B cell (primary cell): ENCODE results near the gene MYOM3. TPM values are rescaled to one million over a fixed set of nuclear protein-coding genes. Genes with fewer than 3 reads are reported as not detected.

Experiments used
- ATAC-seq: fragments of 200-7000 bp; cut with Tn5 transposase; one replicate; pipeline ENCODE4 v1.10.0; 2021; ENCODE audit warnings: low read depth, mild to moderate bottlenecking, moderate number of reproducible peaks, moderate library complexity
- CTCF ChIA-PET: fragments of 350-600 bp; sonication (Branson Sonifier 250); formaldehyde crosslinking; loops from one replicate; lab custom pipeline; 2021; ENCODE audit warnings: antibody characterized with exemption, inconsistent platforms; lab: Charles Lee
- POLR2A ChIA-PET: fragments of 350-600 bp; sonication (Branson Sonifier 250); formaldehyde crosslinking; loops from one replicate; lab custom pipeline; 2021; ENCODE audit warnings: antibody characterized with exemption; lab: Charles Lee
- DNase-seq: peaks from one replicate; pipeline ENCODE4 v3.0.0; 2013
- H2AFZ ChIP-seq: 2 replicates; pipeline ENCODE4 v1.6.1; 2012; ENCODE audit warnings: mild to moderate bottlenecking, low read depth, low read length; ENCODE audit not compliant: insufficient read depth, poor library complexity, severe bottlenecking
- H3K27ac ChIP-seq, 2 donors: 1 replicate in 1 of 2; 2 replicates in 1 of 2; pipeline ENCODE4 v1.5.1; 2012 to 2013; ENCODE audit warnings: low read length in 2 of 2, mild to moderate bottlenecking in 2 of 2, moderate library complexity in 1 of 2
- H3K27me3 ChIP-seq, 4 experiments: fragments of 200-600 bp in 1 of 4; sonication (generic) in 1 of 4; replicated peaks in 1 of 4; 1 replicate in 2 of 4; 2 replicates in 2 of 4; pipeline versions ENCODE4 v1.6.1 to v1.7.0; 2013 to 2016; ENCODE audit warnings: low read length in 3 of 4, mild to moderate bottlenecking in 2 of 4, mixed read lengths in 1 of 4, moderate library complexity in 1 of 4; ENCODE audit not compliant: insufficient read depth in 4 of 4, control insufficient read depth in 3 of 4; ENCODE audit errors: control extremely low read depth in 1 of 4
- H3K36me3 ChIP-seq, 2 experiments: replicated peaks in 1 of 2; 1 replicate in 1 of 2; 2 replicates in 1 of 2; pipeline versions ENCODE4 v1.6.1 to v1.7.1; 2013; ENCODE audit warnings: low read length in 1 of 2; ENCODE audit not compliant: insufficient read depth in 2 of 2, control insufficient read depth in 1 of 2; ENCODE audit errors: control extremely low read depth in 1 of 2, extremely low read depth in 1 of 2
- H3K4me1 ChIP-seq, 2 donors: fragments of 200-600 bp in 1 of 2; sonication (generic) in 1 of 2; 1 replicate in 1 of 2; 2 replicates in 1 of 2; pipeline versions ENCODE4 v1.5.1 to v1.6.1; 2013 to 2017; ENCODE audit warnings: low read length in 2 of 2; ENCODE audit not compliant: control insufficient read depth in 2 of 2, insufficient read depth in 2 of 2
- H3K4me2 ChIP-seq: replicated peaks from 2 replicates; pipeline ENCODE3; 2012; ENCODE audit warnings: mild to moderate bottlenecking, low read depth, low read length; ENCODE audit not compliant: poor library complexity, severe bottlenecking
- H3K4me3 ChIP-seq, 5 experiments: fragments of 200-600 bp in 1 of 5; sonication (generic) in 1 of 5; 1 replicate in 3 of 5; 2 replicates in 2 of 5; pipeline versions ENCODE4 v1.5.1 to v1.7.0; 2011 to 2016; ENCODE audit warnings: low read length in 4 of 5, mild to moderate bottlenecking in 4 of 5, low read depth in 2 of 5, control low read depth in 1 of 5, moderate library complexity in 1 of 5; ENCODE audit not compliant: insufficient read depth in 1 of 5; ENCODE audit errors: control extremely low read depth in 1 of 5, extremely low read depth in 1 of 5
- H3K79me2 ChIP-seq: fragments of 200-600 bp; sonication (generic); one replicate; pipeline ENCODE4 v1.6.0; 2016; ENCODE audit warnings: low read length; ENCODE audit not compliant: control insufficient read depth, insufficient read depth
- H3K9ac ChIP-seq: fragments of 200-600 bp; sonication (generic); 2 replicates; pipeline ENCODE4 v1.6.1; 2017; ENCODE audit warnings: mild to moderate bottlenecking, low read length, moderate library complexity
- H3K9me3 ChIP-seq, 3 donors: one replicate each; pipeline versions ENCODE4 v1.6.1 to v1.7.1; 2013; ENCODE audit warnings: low read length in 2 of 3; ENCODE audit not compliant: control insufficient read depth in 2 of 3, insufficient read depth in 1 of 3; ENCODE audit errors: control extremely low read depth in 1 of 3
- H4K20me1 ChIP-seq: 2 replicates; pipeline ENCODE4 v1.6.0; 2012; ENCODE audit warnings: mild to moderate bottlenecking, low read length; ENCODE audit not compliant: insufficient read depth, control insufficient read depth, poor library complexity, severe bottlenecking
- H3K27ac Mint-ChIP-seq: one replicate; pipeline ENCODE4 v1.8.0; 2021; ENCODE audit warnings: mixed read lengths
- H3K27me3 Mint-ChIP-seq: one replicate; pipeline ENCODE4 v1.8.0; 2021; ENCODE audit warnings: mixed read lengths
- H3K4me1 Mint-ChIP-seq: one replicate; pipeline ENCODE4 v1.8.0; 2021; ENCODE audit warnings: mixed read lengths
- H3K4me3 Mint-ChIP-seq: one replicate; pipeline ENCODE4 v1.8.0; 2021; ENCODE audit warnings: mixed read lengths
- H3K9me3 Mint-ChIP-seq: one replicate; pipeline ENCODE4 v1.8.0; 2022; ENCODE audit warnings: mixed read lengths; ENCODE audit not compliant: insufficient read depth
- CTCF ChIP-seq: fragments of 200-600 bp; IDR thresholded peaks from one replicate; pipeline ENCODE4 v1.8.0; 2022; ENCODE audit warnings: antibody characterized with exemption, mild to moderate bottlenecking
- EZH2 ChIP-seq: IDR thresholded peaks from 2 replicates; pipeline ENCODE4 v1.6.1; 2012; ENCODE audit warnings: borderline replicate concordance, low read depth, mild to moderate bottlenecking, moderate library complexity, low read length; ENCODE audit not compliant: insufficient read depth, poor library complexity, severe bottlenecking
- WGBS: methylation state at CpG from one replicate; pipeline ENCODE4 v1.1.5; 2013; ENCODE audit warnings: missing lambda C conversion rate; ENCODE audit not compliant: insufficient coverage; 5-methylcytosine and 5-hydroxymethylcytosine counted together
- intact Hi-C: fragments of 100-400 bp; cut with micrococcal nuclease; formaldehyde crosslinking; loops from one replicate; pipeline ENCODE4 v1.10.0; 2022
- polyA plus RNA-seq: library from polyadenylated mRNA; depleted of rRNA; stranded (reverse); fragments of >200 nt; gene quantifications from 2 replicates; pipeline ENCODE4 v1.2.3, GENCODE V29; 2012
- total RNA-seq, 2 donors: library from RNA; stranded (reverse); fragments of 120-200 nt in 1 of 2; gene quantifications; 1 replicate in 1 of 2; 2 replicates in 1 of 2; pipeline versions ENCODE4 v1.2.3 to v1.2.4, GENCODE V29; 2013 to 2022

MYOM3 gene
- total and polyA plus RNA-seq, 2 donors (not counting 1 experiment from before 2014, with no cell fraction given) = not detected

GRCh38 chr1:24021403-24022266, 90.3 kb downstream of the MYOM3 start:
- no peak for TF ChIP-seq CTCF
- TF ChIP-seq EZH2 = no peak
- no peak overlapping the region for H3K4me3 ChIP-seq
- Mint-ChIP-seq H3K27ac (no peak overlapping the region), H3K4me3 (no peak overlapping the region), H3K27me3 (no peaks in the 10 kb centered on the region), H3K9me3 (no peaks in the 10 kb centered on the region), H3K4me1 (peaks cover 5% of the 10 kb centered on the region)
- no peak overlapping the region for H3K9ac ChIP-seq
- no peak for ATAC-seq
- H3K4me1 ChIP-seq = no peaks in the 10 kb centered on the region
- no peak overlapping the region for H3K4me2 ChIP-seq
- H3K79me2 ChIP-seq = no peaks in the 10 kb centered on the region
- CTCF ChIA-PET = interaction anchor here (0.6 to 1.2 kb wide), 3 partner anchors 10 to 212 kb away, joined by 3 read pairs; no protein-coding TSS in a partner anchor
- H2AFZ ChIP-seq = no peak overlapping the region
- intact Hi-C loops = no loop called here
- H4K20me1 ChIP-seq = no peaks in the 10 kb centered on the region
- no peaks in the 10 kb centered on the region for H3K36me3 ChIP-seq
- POLR2A ChIA-PET = interaction anchor here (0.8 kb wide), 1 partner anchor 58 kb away, joined by 3 read pairs; no protein-coding TSS in a partner anchor
- no peaks in the 10 kb centered on the region for H3K27me3 ChIP-seq
- WGBS = 80% methylated on average over 5 of the region's 7 CpGs
- H3K27ac ChIP-seq = no peak overlapping the region
- DNase-seq = no peak
- no peaks in the 10 kb centered on the region for H3K9me3 ChIP-seq

- H3K79me2 ChIP-seq = no peaks in the 10 kb centered on the region
- no peak overlapping the region for H3K27ac ChIP-seq
- TF ChIP-seq CTCF (no peak), EZH2 (no peak)
- ChIA-PET CTCF (interaction anchor here (0.6 to 1.2 kb wide), 2 partner anchors 9 to 13 kb away, joined by 3 read pairs; no protein-coding TSS in a partner anchor), POLR2A (no interaction called here)
- Mint-ChIP-seq H3K27me3 (no peaks in the 10 kb centered on the region), H3K4me3 (no peak overlapping the region), H3K27ac (no peak overlapping the region), H3K9me3 (no peaks in the 10 kb centered on the region), H3K4me1 (peaks cover 3% of the 10 kb centered on the region)
- H3K9me3 ChIP-seq = no peaks in the 10 kb centered on the region
- H2AFZ ChIP-seq = no peak overlapping the region
- 100% methylated on average over 2 of the region's 3 CpGs for WGBS
- intact Hi-C loops = no loop called here
- DNase-seq (no peak), ATAC-seq (no peak)
- no peak overlapping the region for H3K9ac ChIP-seq
- H3K36me3 ChIP-seq = no peaks in the 10 kb centered on the region
- no peak overlapping the region for H3K4me2 ChIP-seq
- no peaks in the 10 kb centered on the region for H4K20me1 ChIP-seq
- no peak overlapping the region for H3K4me3 ChIP-seq
- H3K27me3 ChIP-seq = no peaks in the 10 kb centered on the region
- H3K4me1 ChIP-seq = no peaks in the 10 kb centered on the region
These were observed 91.5 kb downstream of the MYOM3 start for GRCh38 chr1:24020470-24020869.
